Measurements from ENCODE around the gene KRTDAP.

DNA sequence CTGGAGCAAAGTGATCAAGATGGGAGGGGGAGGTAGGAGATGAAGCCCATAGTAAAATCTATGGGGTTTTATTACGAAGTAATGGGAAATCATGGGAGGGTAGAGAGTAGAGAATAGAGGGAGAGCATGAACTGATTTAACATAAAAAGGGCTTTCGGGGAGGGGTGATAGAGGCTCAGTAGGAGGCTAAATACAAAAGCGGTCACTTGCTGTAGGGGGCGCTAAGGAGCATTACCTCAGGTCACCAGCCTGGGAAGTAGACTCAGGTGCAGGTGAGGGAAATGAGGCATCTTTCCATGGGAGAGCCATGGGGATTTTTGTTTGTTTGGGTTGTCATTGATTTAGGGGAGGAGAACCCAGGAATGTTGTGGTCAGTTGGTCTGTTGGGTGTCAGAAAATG, 14.1 kb downstream of the KRTDAP start:
- TF ChIP-seq, protein P1, sequence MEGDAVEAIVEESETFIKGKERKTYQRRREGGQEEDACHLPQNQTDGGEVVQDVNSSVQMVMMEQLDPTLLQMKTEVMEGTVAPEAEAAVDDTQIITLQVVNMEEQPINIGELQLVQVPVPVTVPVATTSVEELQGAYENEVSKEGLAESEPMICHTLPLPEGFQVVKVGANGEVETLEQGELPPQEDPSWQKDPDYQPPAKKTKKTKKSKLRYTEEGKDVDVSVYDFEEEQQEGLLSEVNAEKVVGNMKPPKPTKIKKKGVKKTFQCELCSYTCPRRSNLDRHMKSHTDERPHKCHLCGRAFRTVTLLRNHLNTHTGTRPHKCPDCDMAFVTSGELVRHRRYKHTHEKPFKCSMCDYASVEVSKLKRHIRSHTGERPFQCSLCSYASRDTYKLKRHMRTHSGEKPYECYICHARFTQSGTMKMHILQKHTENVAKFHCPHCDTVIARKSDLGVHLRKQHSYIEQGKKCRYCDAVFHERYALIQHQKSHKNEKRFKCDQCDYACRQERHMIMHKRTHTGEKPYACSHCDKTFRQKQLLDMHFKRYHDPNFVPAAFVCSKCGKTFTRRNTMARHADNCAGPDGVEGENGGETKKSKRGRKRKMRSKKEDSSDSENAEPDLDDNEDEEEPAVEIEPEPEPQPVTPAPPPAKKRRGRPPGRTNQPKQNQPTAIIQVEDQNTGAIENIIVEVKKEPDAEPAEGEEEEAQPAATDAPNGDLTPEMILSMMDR (IDR thresholded peaks at IDR 0.05): peak; percentile 47
- TF ChIP-seq ETV6 (CRISPR knock-in tag; IDR thresholded peaks at IDR 0.05) (no peak), FOXJ3 (CRISPR knock-in tag; IDR thresholded peaks at IDR 0.05; ENCODE audit: borderline replicate concordance) (no peak), ZBTB21 (CRISPR knock-in tag; IDR thresholded peaks at IDR 0.05; ENCODE audit: borderline replicate concordance) (no peak), GABPB1 (CRISPR knock-in tag; IDR thresholded peaks at IDR 0.05) (no peak), NFATC4 (CRISPR knock-in tag; IDR thresholded peaks at IDR 0.05) (no peak), NR1H2 (CRISPR knock-in tag; IDR thresholded peaks at IDR 0.05) (no peak), ZNF396 (CRISPR knock-in tag; IDR thresholded peaks at IDR 0.05; ENCODE audit: borderline replicate concordance) (no peak)
- TF ChIP-seq, protein P2, sequence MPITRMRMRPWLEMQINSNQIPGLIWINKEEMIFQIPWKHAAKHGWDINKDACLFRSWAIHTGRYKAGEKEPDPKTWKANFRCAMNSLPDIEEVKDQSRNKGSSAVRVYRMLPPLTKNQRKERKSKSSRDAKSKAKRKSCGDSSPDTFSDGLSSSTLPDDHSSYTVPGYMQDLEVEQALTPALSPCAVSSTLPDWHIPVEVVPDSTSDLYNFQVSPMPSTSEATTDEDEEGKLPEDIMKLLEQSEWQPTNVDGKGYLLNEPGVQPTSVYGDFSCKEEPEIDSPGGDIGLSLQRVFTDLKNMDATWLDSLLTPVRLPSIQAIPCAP (CRISPR knock-in tag; IDR thresholded peaks at IDR 0.05): no peak
- TF ChIP-seq, protein P3, sequence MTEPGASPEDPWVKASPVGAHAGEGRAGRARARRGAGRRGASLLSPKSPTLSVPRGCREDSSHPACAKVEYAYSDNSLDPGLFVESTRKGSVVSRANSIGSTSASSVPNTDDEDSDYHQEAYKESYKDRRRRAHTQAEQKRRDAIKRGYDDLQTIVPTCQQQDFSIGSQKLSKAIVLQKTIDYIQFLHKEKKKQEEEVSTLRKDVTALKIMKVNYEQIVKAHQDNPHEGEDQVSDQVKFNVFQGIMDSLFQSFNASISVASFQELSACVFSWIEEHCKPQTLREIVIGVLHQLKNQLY (CRISPR knock-in tag; IDR thresholded peaks at IDR 0.05): no peak
- TF ChIP-seq, protein P4, sequence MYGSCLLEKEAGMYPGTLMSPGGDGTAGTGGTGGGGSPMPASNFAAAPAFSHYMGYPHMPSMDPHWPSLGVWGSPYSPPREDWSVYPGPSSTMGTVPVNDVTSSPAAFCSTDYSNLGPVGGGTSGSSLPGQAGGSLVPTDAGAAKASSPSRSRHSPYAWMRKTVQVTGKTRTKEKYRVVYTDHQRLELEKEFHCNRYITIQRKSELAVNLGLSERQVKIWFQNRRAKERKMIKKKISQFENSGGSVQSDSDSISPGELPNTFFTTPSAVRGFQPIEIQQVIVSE (CRISPR knock-in tag; IDR thresholded peaks at IDR 0.05; ENCODE audit: borderline replicate concordance): no peak
- TF ChIP-seq, protein P5, sequence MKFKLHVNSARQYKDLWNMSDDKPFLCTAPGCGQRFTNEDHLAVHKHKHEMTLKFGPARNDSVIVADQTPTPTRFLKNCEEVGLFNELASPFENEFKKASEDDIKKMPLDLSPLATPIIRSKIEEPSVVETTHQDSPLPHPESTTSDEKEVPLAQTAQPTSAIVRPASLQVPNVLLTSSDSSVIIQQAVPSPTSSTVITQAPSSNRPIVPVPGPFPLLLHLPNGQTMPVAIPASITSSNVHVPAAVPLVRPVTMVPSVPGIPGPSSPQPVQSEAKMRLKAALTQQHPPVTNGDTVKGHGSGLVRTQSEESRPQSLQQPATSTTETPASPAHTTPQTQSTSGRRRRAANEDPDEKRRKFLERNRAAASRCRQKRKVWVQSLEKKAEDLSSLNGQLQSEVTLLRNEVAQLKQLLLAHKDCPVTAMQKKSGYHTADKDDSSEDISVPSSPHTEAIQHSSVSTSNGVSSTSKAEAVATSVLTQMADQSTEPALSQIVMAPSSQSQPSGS (CRISPR knock-in tag; IDR thresholded peaks at IDR 0.05; ENCODE audit: borderline replicate concordance, low read depth): no peak
